Measurements from ENCODE around the gene AKIRIN1.

GRCh38 chr1:38990386-38990737 is 714 bp upstream of the AKIRIN1 start:
- TF ChIP-seq, protein P1, sequence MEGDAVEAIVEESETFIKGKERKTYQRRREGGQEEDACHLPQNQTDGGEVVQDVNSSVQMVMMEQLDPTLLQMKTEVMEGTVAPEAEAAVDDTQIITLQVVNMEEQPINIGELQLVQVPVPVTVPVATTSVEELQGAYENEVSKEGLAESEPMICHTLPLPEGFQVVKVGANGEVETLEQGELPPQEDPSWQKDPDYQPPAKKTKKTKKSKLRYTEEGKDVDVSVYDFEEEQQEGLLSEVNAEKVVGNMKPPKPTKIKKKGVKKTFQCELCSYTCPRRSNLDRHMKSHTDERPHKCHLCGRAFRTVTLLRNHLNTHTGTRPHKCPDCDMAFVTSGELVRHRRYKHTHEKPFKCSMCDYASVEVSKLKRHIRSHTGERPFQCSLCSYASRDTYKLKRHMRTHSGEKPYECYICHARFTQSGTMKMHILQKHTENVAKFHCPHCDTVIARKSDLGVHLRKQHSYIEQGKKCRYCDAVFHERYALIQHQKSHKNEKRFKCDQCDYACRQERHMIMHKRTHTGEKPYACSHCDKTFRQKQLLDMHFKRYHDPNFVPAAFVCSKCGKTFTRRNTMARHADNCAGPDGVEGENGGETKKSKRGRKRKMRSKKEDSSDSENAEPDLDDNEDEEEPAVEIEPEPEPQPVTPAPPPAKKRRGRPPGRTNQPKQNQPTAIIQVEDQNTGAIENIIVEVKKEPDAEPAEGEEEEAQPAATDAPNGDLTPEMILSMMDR (IDR thresholded peaks at IDR 0.05): no peak
- TF ChIP-seq EP300 (IDR thresholded peaks at IDR 0.05) (no peak), POLR2A (IDR thresholded peaks at IDR 0.05) (no peak)

All from tibial nerve (tissue), 4 donors.